Measurements from ENCODE around the gene LCA5L.

GRCh38 chr21:39397646-39398385, 47.8 kb downstream of the LCA5L start:
- TF ChIP-seq CTCF (IDR thresholded peaks at IDR 0.05) = no peak
- TF ChIP-seq POLR2A (IDR thresholded peaks at IDR 0.05) = no peak

Measured in uterus (tissue), 2 donors.